Astrocyte (in vitro differentiated cells and primary cell): ENCODE measurements around the gene PCNX1.

Source experiments
- EZH2 ChIP-seq: IDR thresholded peaks from 2 replicates; pipeline ENCODE4 v1.6.1; 2012; ENCODE audit warnings: mild to moderate bottlenecking, low read length, inconsistent platforms; ENCODE audit not compliant: insufficient read depth
- TF ChIP-seq, protein P1 (sequence below): IDR thresholded peaks from 2 replicates; pipeline ENCODE4 v1.5.1; 2011; ENCODE audit warnings: low read depth, mild to moderate bottlenecking, inconsistent platforms, low read length, moderate library complexity; ENCODE audit not compliant: insufficient read depth

DNA sequence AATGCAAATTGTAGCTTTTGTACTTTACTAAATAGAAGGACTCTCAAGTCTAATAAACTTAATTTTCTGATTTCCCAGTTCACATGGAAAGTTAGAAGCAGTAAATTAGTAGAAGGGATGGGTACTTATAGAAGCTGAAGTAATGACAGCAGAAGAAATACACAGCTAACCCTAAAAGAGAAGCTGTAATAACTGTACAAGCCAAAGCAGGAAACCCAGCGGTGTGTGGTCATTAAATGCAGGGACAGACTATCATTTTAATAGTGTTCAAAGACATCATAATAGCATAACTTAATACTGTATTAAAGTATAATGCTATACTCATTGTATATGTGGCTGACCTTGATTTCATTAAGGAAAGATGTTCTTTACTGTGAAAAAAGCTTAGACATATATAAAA lies 74.9 kb downstream of the PCNX1 start:
- no peak for TF ChIP-seq EZH2
- TF ChIP-seq, protein P1, sequence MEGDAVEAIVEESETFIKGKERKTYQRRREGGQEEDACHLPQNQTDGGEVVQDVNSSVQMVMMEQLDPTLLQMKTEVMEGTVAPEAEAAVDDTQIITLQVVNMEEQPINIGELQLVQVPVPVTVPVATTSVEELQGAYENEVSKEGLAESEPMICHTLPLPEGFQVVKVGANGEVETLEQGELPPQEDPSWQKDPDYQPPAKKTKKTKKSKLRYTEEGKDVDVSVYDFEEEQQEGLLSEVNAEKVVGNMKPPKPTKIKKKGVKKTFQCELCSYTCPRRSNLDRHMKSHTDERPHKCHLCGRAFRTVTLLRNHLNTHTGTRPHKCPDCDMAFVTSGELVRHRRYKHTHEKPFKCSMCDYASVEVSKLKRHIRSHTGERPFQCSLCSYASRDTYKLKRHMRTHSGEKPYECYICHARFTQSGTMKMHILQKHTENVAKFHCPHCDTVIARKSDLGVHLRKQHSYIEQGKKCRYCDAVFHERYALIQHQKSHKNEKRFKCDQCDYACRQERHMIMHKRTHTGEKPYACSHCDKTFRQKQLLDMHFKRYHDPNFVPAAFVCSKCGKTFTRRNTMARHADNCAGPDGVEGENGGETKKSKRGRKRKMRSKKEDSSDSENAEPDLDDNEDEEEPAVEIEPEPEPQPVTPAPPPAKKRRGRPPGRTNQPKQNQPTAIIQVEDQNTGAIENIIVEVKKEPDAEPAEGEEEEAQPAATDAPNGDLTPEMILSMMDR = no peak
